ENCODE data around the gene ICAM1. TPM values are rescaled to one million over a fixed set of nuclear protein-coding genes. Genes with fewer than 3 reads are reported as not detected.

Gene ICAM1
- total RNA-seq, 1 experiment from 2014 or later: 136 TPM

- POLR2A ChIA-PET: interaction anchor here (0.6 kb wide), 1 partner anchor 12 kb away, joined by 4 read pairs; no protein-coding TSS in a partner anchor
- ATAC-seq: 0 out of 2 replicates have a peak, but pooled peaks have one; percentile 28
These were observed 42.0 kb upstream of the ICAM1 start for GRCh38 chr19:10228920-10229319.

GRCh38 chr19:10230173-10230860, 40.6 kb upstream of the ICAM1 start:
- no peak for DNase-seq (ENCODE audit: low read depth, low spot score)
- CTCF ChIA-PET: no interaction called here
- Histone ChIP-seq H3K27ac (ENCODE audit: low read length) (no peak overlapping the region), H3K27me3 (ENCODE audit: control insufficient read depth, insufficient read depth, low read length) (no peaks in the 10 kb centered on the region), H3K4me3 (ENCODE audit: low read depth in 2 of 2, low read length in 2 of 2) (peak overlapping the region; percentile 69), H3K4me1 (ENCODE audit: control insufficient read depth, insufficient read depth, low read length) (no peaks in the 10 kb centered on the region), H3K9me3 (ENCODE audit: control insufficient read depth, insufficient read depth, low read depth, low read length) (no peaks in the 10 kb centered on the region), H3K36me3 (ENCODE audit: control insufficient read depth, insufficient read depth, low read length) (no peaks in the 10 kb centered on the region)
- no TSS peak for BruUV-seq (replicated peaks)
- TF ChIP-seq CTCF (IDR thresholded peaks at IDR 0.05) (no peak), SIN3A (IDR thresholded peaks at IDR 0.05; ENCODE audit: borderline replicate concordance, insufficient read depth, low read depth, low read length) (no peak), TCF7L2 (IDR thresholded peaks at IDR 0.05; ENCODE audit: low read depth, low read length) (no peak), POLR2AphosphoS5 (IDR thresholded peaks at IDR 0.05; ENCODE audit: low read depth, low read length) (no peak), REST (IDR thresholded peaks at IDR 0.05; ENCODE audit: insufficient read depth in 1 of 2, low read depth in 2 of 2, low read length in 1 of 2) (no peak)
- POLR2A ChIA-PET: no interaction called here
- in situ Hi-C loops (cut with HindIII; ENCODE audit: low pct_unique_long_range_greater_than_20kb, low sequenced_read_pairs) (no loop called here), intact Hi-C loops (cut with micrococcal nuclease; ENCODE audit: unreplicated experiment) (no loop called here)
- ATAC-seq: no peak

More at GRCh38 chr19:10228920-10229319, 42.0 kb upstream of the ICAM1 start:
- TF ChIP-seq TCF7L2 (IDR thresholded peaks at IDR 0.05; ENCODE audit: low read depth, low read length) (no peak), CTCF (IDR thresholded peaks at IDR 0.05) (peak; percentile 67)
- Histone ChIP-seq H3K36me3 (ENCODE audit: control insufficient read depth, insufficient read depth, low read length) (no peaks in the 10 kb centered on the region), H3K27ac (ENCODE audit: low read length) (no peak overlapping the region), H3K4me3 (ENCODE audit: low read depth in 2 of 2, low read length in 2 of 2) (no peak overlapping the region), H3K9me3 (ENCODE audit: control insufficient read depth, insufficient read depth, low read depth, low read length) (no peaks in the 10 kb centered on the region), H3K27me3 (ENCODE audit: control insufficient read depth, insufficient read depth, low read length) (no peaks in the 10 kb centered on the region), H3K4me1 (ENCODE audit: control insufficient read depth, insufficient read depth, low read length) (no peaks in the 10 kb centered on the region)
- in situ Hi-C loops (cut with HindIII; ENCODE audit: low pct_unique_long_range_greater_than_20kb, low sequenced_read_pairs): no loop called here
- no peak for DNase-seq (ENCODE audit: low read depth, low spot score)
- intact Hi-C loops (cut with micrococcal nuclease; ENCODE audit: unreplicated experiment): no loop called here
- no TSS peak for BruUV-seq (replicated peaks)
- CTCF ChIA-PET: interaction anchor here (0.6 to 1.3 kb wide), 4 partner anchors 12 to 21 kb away, joined by 3 to 5 read pairs (median 4); no protein-coding TSS in a partner anchor

Data from Panc1 (cell line).